ENCODE data around the gene NPFFR2.
"Not testable (repeated sequence)": the region's sequence is repeated elsewhere in the genome, so short reads cannot be mapped to it uniquely, and the experiment has no call there.

NPFFR2 gene

DNA sequence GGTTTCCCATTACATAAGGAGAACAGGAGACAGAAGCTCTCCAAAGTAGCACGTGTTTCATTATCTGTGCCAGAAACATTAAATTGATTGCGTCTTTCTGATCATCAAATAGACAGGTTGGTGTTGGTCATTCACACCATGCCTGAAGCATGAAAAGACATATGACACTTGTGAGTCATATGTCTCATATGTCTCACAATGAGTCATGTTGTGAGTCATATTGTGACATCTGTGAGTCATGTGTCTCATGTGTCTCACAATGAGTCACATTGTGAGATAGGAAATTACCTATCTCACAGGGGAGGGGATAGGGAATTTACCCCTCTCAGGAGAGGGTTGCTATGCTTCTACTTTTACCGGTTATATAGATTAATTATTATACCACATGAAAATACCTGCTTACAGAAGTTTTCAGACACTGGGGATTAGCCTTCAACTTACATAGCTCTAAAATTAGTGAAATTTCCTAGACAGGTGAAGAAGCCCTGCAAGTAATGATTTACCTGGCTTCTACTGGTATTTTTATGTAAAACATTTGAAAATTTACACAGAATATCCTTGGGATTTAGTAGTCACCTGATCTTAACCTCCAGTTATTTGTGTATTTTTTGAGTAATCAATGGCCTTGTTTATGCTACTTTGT lies 80.8 kb downstream of the NPFFR2 start:
- peak; percentile 66 for DNase-seq

GRCh38 chr4:72118017-72118416 lies 86.2 kb downstream of the NPFFR2 start:
- DNase-seq: peak; percentile 27

- DNase-seq: no peak
Observed at GRCh38 chr4:72119946-72120345, 88.1 kb downstream of the NPFFR2 start.

DNA sequence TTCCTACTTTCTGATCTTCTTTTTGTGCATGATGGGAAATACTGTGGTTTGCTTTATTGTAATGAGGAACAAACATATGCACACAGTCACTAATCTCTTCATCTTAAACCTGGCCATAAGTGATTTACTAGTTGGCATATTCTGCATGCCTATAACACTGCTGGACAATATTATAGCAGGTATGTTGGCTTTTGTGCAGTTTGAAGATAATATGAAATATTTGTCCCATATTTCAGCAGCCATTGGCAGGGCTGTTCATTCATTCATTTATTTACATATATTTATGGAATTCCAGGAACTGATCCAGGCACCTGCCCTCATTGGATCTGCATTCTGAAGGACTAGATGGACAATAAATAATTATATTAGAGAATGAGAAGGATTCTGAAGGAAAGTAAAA lies 96.9 kb downstream of the NPFFR2 start:
- DNase-seq: no peak

DNA sequence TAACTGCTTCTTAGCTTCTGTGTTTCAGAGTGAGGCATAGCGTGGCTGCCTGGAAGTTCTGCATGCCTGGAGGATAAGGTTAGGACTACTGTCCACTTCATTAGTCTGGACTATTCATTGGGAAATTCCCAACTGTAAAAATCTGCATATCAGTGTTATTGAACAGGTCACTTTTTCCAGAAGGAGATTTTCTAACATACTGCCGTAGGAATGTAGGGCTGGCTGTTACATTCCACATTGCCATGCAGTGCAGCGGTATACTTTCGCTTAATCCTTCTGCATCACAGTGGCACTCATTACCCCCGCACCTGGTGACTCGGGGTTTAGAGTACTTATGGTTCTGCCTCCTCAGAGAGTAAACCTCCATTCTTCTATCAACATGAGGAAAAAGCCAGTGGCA lies 104.6 kb downstream of the NPFFR2 start:
- no peak for DNase-seq

DNA sequence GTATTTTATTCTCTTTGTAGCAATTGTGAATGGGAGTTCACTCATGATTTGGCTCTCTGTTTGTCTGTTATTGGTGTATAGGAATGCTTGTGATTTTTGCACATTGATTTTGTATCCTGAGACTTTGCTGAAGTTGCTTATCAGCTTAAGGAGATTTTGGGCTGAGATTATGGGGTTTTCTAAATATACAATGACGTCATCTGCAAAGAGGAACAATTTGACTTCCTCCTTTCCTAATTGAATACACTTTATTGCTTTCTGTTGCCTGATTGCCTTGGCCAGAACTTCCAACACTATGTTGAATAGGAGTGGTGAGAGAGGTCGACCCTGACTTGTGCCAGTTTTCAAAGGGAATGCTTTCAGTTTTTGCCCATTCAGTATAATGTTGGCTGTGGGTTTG lies 108.2 kb downstream of the NPFFR2 start:
- not testable (repeated sequence) for DNase-seq

GRCh38 chr4:72144241-72144640 lies 112.4 kb downstream of the NPFFR2 start:
- no peak for DNase-seq

- DNase-seq: no peak
Observed at GRCh38 chr4:72152731-72153130, 120.9 kb downstream of the NPFFR2 start.

- not testable (repeated sequence) for DNase-seq
Observed at GRCh38 chr4:72153634-72154033, 121.8 kb downstream of the NPFFR2 start.

GRCh38 chr4:72169285-72169684 lies 137.5 kb downstream of the NPFFR2 start:
- not testable (repeated sequence) for DNase-seq

GRCh38 chr4:72169861-72170260 lies 138.1 kb downstream of the NPFFR2 start:
- DNase-seq: no peak

DNA sequence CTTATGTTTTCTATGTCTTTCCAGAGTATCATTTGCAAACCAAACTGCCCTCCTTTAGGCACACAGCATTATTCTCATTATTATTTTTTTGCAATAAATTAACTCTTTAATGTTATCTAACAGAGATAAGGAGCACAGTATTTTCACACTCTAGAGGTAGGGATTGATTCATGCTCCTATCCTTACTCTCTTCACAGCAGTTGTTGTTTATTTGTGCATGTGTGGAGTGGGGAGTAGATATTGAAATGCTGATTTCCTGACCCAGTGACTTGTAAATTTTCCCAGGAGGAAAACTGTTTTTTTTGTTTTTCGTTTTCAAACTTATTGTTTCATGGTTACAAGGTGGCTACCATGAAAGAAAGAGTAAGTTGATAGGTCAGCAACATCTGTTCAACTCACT lies 140.0 kb downstream of the NPFFR2 start:
- no peak for DNase-seq

GRCh38 chr4:72179342-72179741 lies 147.5 kb downstream of the NPFFR2 start:
- no peak for DNase-seq

- DNase-seq: no peak
Observed at GRCh38 chr4:72186714-72187113, 154.9 kb downstream of the NPFFR2 start.

DNA sequence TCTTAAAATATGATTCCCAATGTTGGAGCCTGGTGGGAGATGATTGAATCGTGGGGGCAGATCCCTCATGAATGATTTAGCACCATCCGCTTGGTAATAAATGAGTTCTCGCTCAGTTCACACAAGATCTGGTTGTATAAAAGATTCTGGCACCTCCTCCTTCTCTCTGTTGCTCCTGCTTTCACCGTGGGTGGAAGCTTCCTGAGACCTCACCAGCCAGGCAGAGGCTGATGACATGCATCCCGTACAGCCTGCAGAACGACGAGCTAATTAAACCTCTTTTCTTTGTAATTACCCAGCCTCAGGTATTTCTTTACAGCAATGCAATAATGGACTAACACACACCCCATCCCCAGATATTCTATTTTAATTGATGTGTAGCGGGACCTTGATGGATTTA lies 162.2 kb downstream of the NPFFR2 start:
- DNase-seq: no peak

- no peak for DNase-seq
Observed at GRCh38 chr4:72194453-72194852, 162.7 kb downstream of the NPFFR2 start.
